H1 (cell line): Measurements from ENCODE around the gene NECAB3. TPM values are rescaled to one million over a fixed set of nuclear protein-coding genes. Genes with fewer than 3 reads are reported as not detected.

Experiments used
- CTCF ChIA-PET: fragments of 300-600 bp; sonication (Branson Sonifier 250); formaldehyde crosslinking; loops from one replicate; lab custom pipeline; 2021; ENCODE audit not compliant: partially characterized antibody; lab: Charles Lee
- POLR2A ChIA-PET: fragments of 300-600 bp; sonication (Branson Sonifier 250); formaldehyde crosslinking; loops from one replicate; lab custom pipeline; 2021; ENCODE audit warnings: inconsistent platforms; ENCODE audit not compliant: partially characterized antibody; lab: Charles Lee
- DNase-seq, 2 experiments: peaks; one replicate each; pipeline versions ENCODE4 v3.0.0 to v3.0.0-alpha.2; 2010 to 2022; ENCODE audit warnings: low spot score in 2 of 2, low read depth in 1 of 2, mixed read lengths in 1 of 2
- FAIRE-seq: peaks from 2 replicates; lab custom pipeline; 2011; peaks lifted over from hg19 to GRCh38; lab: Jason Lieb, UNC
- H2AFZ ChIP-seq: 2 replicates; pipeline ENCODE4 v1.8.1; 2012; ENCODE audit warnings: low read length, inconsistent platforms
- H2AK5ac ChIP-seq: 2 replicates; pipeline ENCODE4 v1.6.1; 2013; ENCODE audit warnings: low read depth, low read length
- H2BK120ac ChIP-seq: replicated peaks from 2 replicates; pipeline ENCODE3; 2013; ENCODE audit warnings: low read depth, low read length, inconsistent platforms
- H2BK12ac ChIP-seq: 2 replicates; pipeline ENCODE4 v1.6.1; 2013; ENCODE audit warnings: low read depth, low read length
- H2BK15ac ChIP-seq: 2 replicates; pipeline ENCODE4 v1.6.1; 2013; ENCODE audit warnings: low read length
- H2BK20ac ChIP-seq: 2 replicates; pipeline ENCODE4 v1.6.1; 2013; ENCODE audit warnings: low read length
- H2BK5ac ChIP-seq: 2 replicates; pipeline ENCODE4 v1.6.1; 2013; ENCODE audit warnings: low read depth, low read length
- H3K14ac ChIP-seq: 2 replicates; pipeline ENCODE4 v1.6.1; 2013; ENCODE audit warnings: inconsistent platforms; ENCODE audit not compliant: insufficient read length
- H3K18ac ChIP-seq: 2 replicates; pipeline ENCODE4 v1.6.1; 2013; ENCODE audit warnings: low read length; ENCODE audit errors: extremely low read depth
- H3K23ac ChIP-seq: 2 replicates; pipeline ENCODE4 v1.6.1; 2013; ENCODE audit warnings: inconsistent platforms; ENCODE audit not compliant: insufficient read length
- H3K23me2 ChIP-seq: 2 replicates; pipeline ENCODE4 v1.6.1; 2013; ENCODE audit warnings: low read depth, low read length
- H3K27ac ChIP-seq: 2 replicates; pipeline ENCODE4 v1.6.1; 2011; ENCODE audit warnings: low read depth, low read length, inconsistent platforms
- H3K27me3 ChIP-seq, 4 experiments: replicated peaks in 1 of 4; 1 replicate in 1 of 4; 2 replicates in 3 of 4; pipeline versions ENCODE4 v1.6.1 to v1.8.1; 2011 to 2013; ENCODE audit warnings: low read length in 3 of 4, mild to moderate bottlenecking in 3 of 4, inconsistent platforms in 2 of 4, mixed read lengths in 2 of 4, moderate library complexity in 1 of 4; ENCODE audit not compliant: control insufficient read depth in 3 of 4, insufficient read depth in 3 of 4; ENCODE audit errors: extremely low read depth in 1 of 4
- H3K36me3 ChIP-seq, 4 experiments: 2 replicates each; pipeline versions ENCODE4 v1.6.1 to v1.8.1; 2011 to 2013; ENCODE audit warnings: mild to moderate bottlenecking in 4 of 4, low read length in 3 of 4, moderate library complexity in 2 of 4, control low read depth in 1 of 4, inconsistent platforms in 1 of 4; ENCODE audit not compliant: insufficient read depth in 4 of 4, control insufficient read depth in 2 of 4
- H3K4ac ChIP-seq: replicated peaks from 2 replicates; pipeline ENCODE3; 2013; ENCODE audit warnings: low read length, low read depth, mixed read lengths, inconsistent platforms; ENCODE audit not compliant: insufficient read length
- H3K4me1 ChIP-seq, 4 experiments: replicated peaks in 1 of 4; 1 replicate in 1 of 4; 2 replicates in 3 of 4; pipeline versions ENCODE4 v1.6.1 to v1.8.1; 2011 to 2013; ENCODE audit warnings: low read length in 3 of 4, inconsistent platforms in 2 of 4, mixed read lengths in 1 of 4; ENCODE audit not compliant: insufficient read depth in 4 of 4, control insufficient read depth in 3 of 4
- H3K4me2 ChIP-seq, 2 experiments: 2 replicates each; pipeline versions ENCODE4 v1.6.1 to v1.8.1; 2011 to 2013; ENCODE audit warnings: low read depth in 2 of 2, low read length in 2 of 2, control low read depth in 1 of 2, inconsistent platforms in 1 of 2, mild to moderate bottlenecking in 1 of 2; ENCODE audit not compliant: insufficient read depth in 1 of 2
- H3K4me3 ChIP-seq, 4 experiments: fragments of 200-600, 300-600 bp in 1 of 4; sonication (generic), shearing (Covaris generic), sonication (Bioruptor Twin) in 1 of 4; 2 replicates each; pipeline versions ENCODE4 v1.5.1 to v1.8.1; 2011 to 2016; ENCODE audit warnings: low read length in 4 of 4, low read depth in 3 of 4, control low read depth in 2 of 4, inconsistent platforms in 2 of 4, mild to moderate bottlenecking in 2 of 4, mixed read lengths in 1 of 4, moderate library complexity in 1 of 4; ENCODE audit not compliant: insufficient read depth in 2 of 4; ENCODE audit errors: extremely low read depth in 1 of 4
- H3K56ac ChIP-seq: replicated peaks from 2 replicates; pipeline ENCODE3; 2013; ENCODE audit warnings: low read depth, mild to moderate bottlenecking, mixed read lengths, low read length, inconsistent platforms; ENCODE audit not compliant: insufficient read length
- H3K79me1 ChIP-seq: 2 replicates; pipeline ENCODE4 v1.6.1; 2013; ENCODE audit warnings: low read depth, low read length, control low read depth
- H3K79me2 ChIP-seq, 2 experiments: 2 replicates each; pipeline versions ENCODE4 v1.6.1 to v1.8.1; 2012 to 2013; ENCODE audit warnings: low read length in 2 of 2, mild to moderate bottlenecking in 2 of 2, inconsistent platforms in 1 of 2; ENCODE audit not compliant: insufficient read depth in 2 of 2, control insufficient read depth in 1 of 2
- H3K9ac ChIP-seq, 4 experiments: replicated peaks in 1 of 4; 1 replicate in 1 of 4; 2 replicates in 3 of 4; pipeline versions ENCODE4 v1.6.1 to v1.8.1; 2011 to 2013; ENCODE audit warnings: low read depth in 3 of 4, low read length in 3 of 4, control low read depth in 2 of 4, mild to moderate bottlenecking in 2 of 4, moderate library complexity in 2 of 4, inconsistent platforms in 1 of 4; ENCODE audit errors: extremely low read depth in 1 of 4
- H3K9me3 ChIP-seq, 2 experiments: 2 replicates each; pipeline versions ENCODE4 v1.6.1 to v1.8.1; 2012 to 2013; ENCODE audit warnings: mild to moderate bottlenecking in 2 of 2, moderate library complexity in 2 of 2, control low read depth in 1 of 2, inconsistent platforms in 1 of 2, low read depth in 1 of 2, low read length in 1 of 2, mixed read lengths in 1 of 2; ENCODE audit not compliant: insufficient read depth in 2 of 2
- H4K20me1 ChIP-seq, 2 experiments: replicated peaks in 1 of 2; 2 replicates each; pipeline versions ENCODE3 to v1.8.1; 2011 to 2013; ENCODE audit warnings: inconsistent platforms in 2 of 2, low read length in 2 of 2, mild to moderate bottlenecking in 1 of 2; ENCODE audit not compliant: insufficient read depth in 2 of 2, control insufficient read depth in 1 of 2
- H4K5ac ChIP-seq: 2 replicates; pipeline ENCODE4 v1.6.1; 2013; ENCODE audit warnings: low read length, low read depth, mixed read lengths, inconsistent platforms; ENCODE audit not compliant: insufficient read length
- H4K8ac ChIP-seq: 2 replicates; pipeline ENCODE4 v1.8.0; 2013; ENCODE audit warnings: mild to moderate bottlenecking, moderate library complexity, low read length, inconsistent platforms; ENCODE audit not compliant: insufficient read depth; ENCODE audit errors: extremely low read depth
- H4K91ac ChIP-seq: replicated peaks from 2 replicates; pipeline ENCODE3; 2013; ENCODE audit warnings: low read length, mixed read lengths, inconsistent platforms; ENCODE audit not compliant: insufficient read length
- BACH1 ChIP-seq: IDR thresholded peaks from 2 replicates; pipeline ENCODE4 v1.6.1; 2012; ENCODE audit warnings: low read length, improper control_type of control experiment
- POLR2A ChIP-seq, 2 experiments: IDR thresholded peaks; 1 replicate in 1 of 2; 2 replicates in 1 of 2; pipeline ENCODE4 v1.6.1; 2011; ENCODE audit warnings: low read depth in 2 of 2, low read length in 2 of 2, mild to moderate bottlenecking in 2 of 2; ENCODE audit errors: control extremely low read depth in 1 of 2
- RFX5 ChIP-seq: IDR thresholded peaks from 2 replicates; pipeline ENCODE4 v1.6.1; 2011; ENCODE audit warnings: low read depth, low read length, improper control_type of control experiment, borderline replicate concordance
- TAF1 ChIP-seq: IDR thresholded peaks from 2 replicates; pipeline ENCODE4 v1.6.1; 2011; ENCODE audit warnings: mild to moderate bottlenecking, low read depth, low read length
- ZNF274 ChIP-seq: IDR thresholded peaks from 2 replicates; pipeline ENCODE4 v1.7.0; 2012; ENCODE audit warnings: low read length, borderline replicate concordance; ENCODE audit errors: extremely low read depth
- WGBS, 2 experiments: shearing (Covaris generic) in 1 of 2; methylation state at CpG; one replicate each; pipeline versions ENCODE4 v1.1.6 to v1.1.7; 2013 to 2015; ENCODE audit warnings: low lambda C conversion rate in 2 of 2, mixed read lengths in 2 of 2, inconsistent platforms in 1 of 2, low coverage in 1 of 2, missing lambda C conversion rate in 1 of 2; ENCODE audit not compliant: insufficient replicate concordance in 2 of 2, insufficient coverage in 1 of 2, insufficient read length in 1 of 2; ENCODE audit errors: extremely low coverage in 1 of 2, missing lambda C conversion rate in 1 of 2; 5-methylcytosine and 5-hydroxymethylcytosine counted together
- long read RNA-seq, 2 experiments: library from RNA in 1 of 2; library from capped mRNA in 1 of 2; stranded (forward); transcript quantifications; one replicate each; pipeline ENCODE4 v2.0.0, GENCODE V29; 2021; ENCODE audit warnings: inconsistent platforms in 1 of 2
- polyA minus RNA-seq, 3 experiments: library from RNA; depleted of rRNA, polyadenylated mRNA; stranded (reverse); fragments of >200 nt; gene quantifications; 1 replicate in 2 of 3; 2 replicates in 1 of 3; pipeline ENCODE4 v1.2.3, GENCODE V29; 2011
- polyA plus RNA-seq, 7 experiments: library from polyadenylated mRNA; depleted of rRNA in 3 of 7; stranded (reverse) in 5 of 7; unstranded in 2 of 7; fragments of >200 nt in 5 of 7; fragments of 200-250 nt in 2 of 7; gene quantifications; 1 replicate in 5 of 7; 2 replicates in 1 of 7; 4 replicates in 1 of 7; pipeline versions ENCODE4 v1.2.1 to v1.2.3, GENCODE V29; 2011 to 2013; ENCODE audit warnings: missing spikeins in 2 of 7, mixed read lengths in 2 of 7
- total RNA-seq: library from RNA; stranded (reverse); fragmentation: NEBNext Ultra II Directional; extraction: Animal tissue kit (Norgen Biotek cat#: 25700); gene quantifications from 2 replicates; pipeline ENCODE4 v1.2.1, GENCODE V29; 2021
- TF ChIP-seq, protein P1 (sequence below): IDR thresholded peaks from 2 replicates; pipeline ENCODE4 v1.6.1; 2012; ENCODE audit warnings: inconsistent platforms

NECAB3 gene, protein sequence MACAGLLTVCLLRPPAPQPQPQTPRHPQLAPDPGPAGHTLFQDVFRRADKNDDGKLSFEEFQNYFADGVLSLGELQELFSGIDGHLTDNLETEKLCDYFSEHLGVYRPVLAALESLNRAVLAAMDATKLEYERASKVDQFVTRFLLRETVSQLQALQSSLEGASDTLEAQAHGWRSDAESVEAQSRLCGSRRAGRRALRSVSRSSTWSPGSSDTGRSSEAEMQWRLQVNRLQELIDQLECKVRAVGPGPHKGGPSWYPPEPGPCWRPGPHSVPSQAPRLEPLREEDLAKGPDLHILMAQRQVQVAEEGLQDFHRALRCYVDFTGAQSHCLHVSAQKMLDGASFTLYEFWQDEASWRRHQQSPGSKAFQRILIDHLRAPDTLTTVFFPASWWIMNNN
- total RNA-seq, result 19.7 and 20.5 TPM in 2 replicates
- 46.2 and 72.6 TPM in 2 replicates for polyA plus RNA-seq (2011; rRNA removed)
- polyA plus RNA-seq (2011; cell fraction: cytosol; rRNA removed), result 39.5 TPM
- 101 TPM for polyA plus RNA-seq (2011; cell fraction: nucleus; rRNA removed)
- 13.8 to 22.6 TPM (median 18.4 TPM) in 4 replicates for polyA plus RNA-seq (2012, experiment 1 of 2)
- 15.9 TPM for polyA plus RNA-seq (2012, experiment 2 of 2)
- polyA plus RNA-seq (2013, experiment 1 of 2), result 12.2 TPM
- 10.7 TPM for polyA plus RNA-seq (2013, experiment 2 of 2)
- 20.5 and 23.8 TPM in 2 replicates for polyA minus RNA-seq (2011; rRNA and poly(A)+ RNA removed)
- 15.6 TPM for polyA minus RNA-seq (2011; cell fraction: cytosol; rRNA and poly(A)+ RNA removed)
- polyA minus RNA-seq (2011; cell fraction: nucleus; rRNA and poly(A)+ RNA removed), result 39.6 TPM
- long read RNA-seq, experiment 1, partial matches to known transcripts, result 4 of 6 reads
- long read RNA-seq, experiment 1, other reads (novel, unspliced or antisense), result 1 of 6 reads
- long read RNA-seq, experiment 2, partial matches to known transcripts, result 0 of 1 reads
- long read RNA-seq, experiment 2, other reads (novel, unspliced or antisense), result 1 of 1 reads

DNA sequence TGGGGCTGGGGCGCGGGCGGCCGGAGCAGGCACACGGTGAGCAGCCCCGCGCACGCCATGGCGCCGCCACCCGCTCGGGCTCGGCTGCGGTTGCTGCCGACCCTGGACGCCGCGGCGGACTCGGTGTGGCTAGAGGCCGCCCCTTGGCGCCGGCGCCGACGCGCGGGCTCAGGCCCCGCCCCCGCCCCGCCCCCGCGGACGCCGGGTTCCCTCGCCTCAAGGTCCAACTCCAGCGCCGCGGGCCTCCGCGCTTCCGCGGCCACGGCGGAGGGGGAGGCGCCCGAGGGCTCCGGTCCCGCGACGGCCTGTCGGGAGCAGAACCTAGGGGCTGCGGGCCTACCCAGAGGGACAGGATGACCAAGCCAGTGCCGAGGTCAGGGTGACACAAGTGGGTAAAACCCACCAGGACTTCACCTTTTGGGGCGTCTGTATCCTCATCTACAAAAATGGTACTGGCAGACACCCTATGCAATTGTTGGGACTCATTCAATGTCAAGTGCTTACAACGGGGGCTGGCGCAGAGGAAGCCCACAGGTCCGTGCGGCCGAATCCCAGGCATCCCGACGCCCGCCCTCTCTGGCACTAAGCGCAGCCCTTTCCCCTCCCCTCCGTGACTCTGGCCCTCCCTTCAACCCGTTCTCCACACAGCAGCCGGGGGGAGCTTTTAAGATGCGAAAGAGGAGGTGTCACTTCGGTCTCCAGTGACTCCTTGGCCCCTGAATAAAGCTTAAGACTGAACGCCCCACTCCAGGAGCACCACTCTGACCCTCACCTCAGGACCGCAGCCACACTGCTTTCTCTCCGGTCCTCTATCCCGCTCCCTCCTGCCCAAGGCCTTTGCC lies at the start of gene NECAB3:
TSS of gene NECAB3 (minus strand) at position 135 of the 842 bp plus-strand sequence. CDS start at position 59, 76 bp downstream.
- CTCF ChIA-PET, result interaction anchor here (1.2 to 1.4 kb wide), 4 partner anchors 10 to 75 kb away, joined by 3 to 4 read pairs (median 4); no protein-coding TSS in a partner anchor
- FAIRE-seq (no peak), DNase-seq (peak in 1 of 2 experiments; percentile 87)
- Histone ChIP-seq H2BK12ac (peak within 1 kb of the TSS; percentile 55; the same call in 1 of the 2 replicates), H3K4ac (peak within 1 kb of the TSS; percentile 87), H3K56ac (peak within 1 kb of the TSS; percentile 72), H3K36me3 (peaks cover 15 to 26% (median 25%) of the 10 kb centered on the region in 4 experiments; a peak in 6 of 8 replicates), H3K4me3 (peak within 1 kb of the TSS; percentile 52 to 77 (median 70)), H3K23me2 (peaks cover 13% of the 10 kb centered on the region), H4K8ac (peak within 1 kb of the TSS; percentile 92), H4K91ac (peak within 1 kb of the TSS; percentile 89), H2AFZ (0 out of 2 replicates have a peak within 1 kb of the TSS, but pooled peaks have one; percentile 12), H3K79me2 (no peaks in the 10 kb centered on the region), H2AK5ac (peak within 1 kb of the TSS; percentile 71; the same call in 1 of the 2 replicates), H3K14ac (no peak within 1 kb of the TSS), H2BK20ac (no peak within 1 kb of the TSS), H3K9ac (peak within 1 kb of the TSS; percentile 34 to 75 (median 65)), H3K27ac (no peak within 1 kb of the TSS; the same call in 1 of the 2 replicates), H2BK5ac (0 out of 2 replicates have a peak within 1 kb of the TSS, but pooled peaks have one; percentile 18), H3K4me2 (peak within 1 kb of the TSS; percentile 85 to 97), H3K23ac (no peak within 1 kb of the TSS), H3K79me1 (no peaks in the 10 kb centered on the region; the same call in 1 of the 2 replicates), H3K18ac (peak within 1 kb of the TSS; percentile 32; the same call in 1 of the 2 replicates), H4K5ac (peak within 1 kb of the TSS; percentile 32), H3K9me3 (no peaks in the 10 kb centered on the region), H3K4me1 (peaks cover 0 to 22% (median 11%) of the 10 kb centered on the region in 4 experiments; a peak in 4 of 7 replicates), H2BK15ac (peak within 1 kb of the TSS; percentile 46; the same call in 1 of the 2 replicates), H4K20me1 (peaks cover 3 to 30% of the 10 kb centered on the region in 2 experiments), H2BK120ac (no peak within 1 kb of the TSS), H3K27me3 (no peaks in the 10 kb centered on the region)
- 3% methylated on average over 31 of the region's 73 CpGs; no CpG with 5 or more reads in 1 of the 2 experiments for WGBS, 2 experiments
- POLR2A ChIA-PET, result interaction anchor here (0.6 to 17.9 kb wide), 9 partner anchors 5 to 446 kb away, joined by 3 to 245 read pairs (median 6); partner anchors contain the start of genes ACTL10, C20orf144, E2F1 and NECAB3
- TF ChIP-seq ZNF274 (no peak), RFX5 (no peak), BACH1 (no peak), POLR2A (IDR thresholded peaks at IDR 0.05; ENCODE audit: control extremely low read depth in 1 of 2, low read depth in 2 of 2, low read length in 2 of 2) (peak; percentile 4 to 31), TAF1 (peak; percentile 67; the same call in 1 of the 2 replicates)
- TF ChIP-seq, protein P1, sequence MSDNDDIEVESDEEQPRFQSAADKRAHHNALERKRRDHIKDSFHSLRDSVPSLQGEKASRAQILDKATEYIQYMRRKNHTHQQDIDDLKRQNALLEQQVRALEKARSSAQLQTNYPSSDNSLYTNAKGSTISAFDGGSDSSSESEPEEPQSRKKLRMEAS, result no peak
